Endodermal cell (in vitro differentiated cells): ENCODE data around the gene TDP2. TPM values are rescaled to one million over a fixed set of nuclear protein-coding genes. Genes with fewer than 3 reads are reported as not detected.

Experiments used
- DNase-seq: peaks from one replicate; pipeline ENCODE4 v3.0.0-alpha.2; 2017
- H3K27ac ChIP-seq: 2 replicates; pipeline ENCODE4 v1.5.1; 2013; ENCODE audit warnings: mild to moderate bottlenecking, low read depth, low read length, moderate library complexity
- H3K27me3 ChIP-seq: 2 replicates; pipeline ENCODE4 v1.6.1; 2013; ENCODE audit warnings: mild to moderate bottlenecking, low read length, moderate library complexity; ENCODE audit not compliant: insufficient read depth, control insufficient read depth, poor library complexity, severe bottlenecking
- H3K36me3 ChIP-seq: 2 replicates; pipeline ENCODE4 v1.7.0; 2013; ENCODE audit warnings: mild to moderate bottlenecking, low read length, moderate library complexity; ENCODE audit not compliant: control insufficient read depth, insufficient read depth
- H3K4me1 ChIP-seq: one replicate; pipeline ENCODE4 v1.7.0; 2013; ENCODE audit warnings: low read length; ENCODE audit not compliant: control insufficient read depth, insufficient read depth
- H3K4me3 ChIP-seq: 2 replicates; pipeline ENCODE4 v1.5.1; 2013; ENCODE audit warnings: mild to moderate bottlenecking, low read length, moderate library complexity
- H3K9ac ChIP-seq: 2 replicates; pipeline ENCODE4 v1.6.1; 2013; ENCODE audit warnings: mild to moderate bottlenecking, low read length, moderate library complexity; ENCODE audit not compliant: poor library complexity, severe bottlenecking; ENCODE audit errors: extremely low read depth
- H3K9me3 ChIP-seq: 2 replicates; pipeline ENCODE4 v1.6.1; 2013; ENCODE audit warnings: mild to moderate bottlenecking, low read length, moderate library complexity; ENCODE audit not compliant: control insufficient read depth
- H3K27ac Mint-ChIP-seq: 2 replicates; pipeline ENCODE4 v1.8.0; 2020; ENCODE audit warnings: mixed read lengths
- H3K27me3 Mint-ChIP-seq: 2 replicates; pipeline ENCODE4 v1.8.0; 2021; ENCODE audit warnings: mild to moderate bottlenecking, mixed read lengths; ENCODE audit not compliant: insufficient read depth
- H3K36me3 Mint-ChIP-seq: 2 replicates; pipeline ENCODE4 v1.8.0; 2020; ENCODE audit warnings: low read depth, mixed read lengths
- H3K4me1 Mint-ChIP-seq: 2 replicates; pipeline ENCODE4 v1.8.0; 2020; ENCODE audit warnings: mixed read lengths
- H3K4me3 Mint-ChIP-seq: 2 replicates; pipeline ENCODE4 v1.8.0; 2020; ENCODE audit warnings: mild to moderate bottlenecking, moderate library complexity, mixed read lengths
- H3K9me3 Mint-ChIP-seq: 2 replicates; pipeline ENCODE4 v1.8.0; 2020; ENCODE audit warnings: mild to moderate bottlenecking, mixed read lengths
- CTCF ChIP-seq: fragments of 200-600 bp; sonication (generic); conservative IDR thresholded peaks from 2 replicates; pipeline ENCODE4 v1.5.0; 2021; ENCODE audit warnings: antibody characterized with exemption, mild to moderate bottlenecking
- WGBS, 2 experiments: methylation state at CpG; one replicate each; pipeline versions ENCODE4 v1.1.5 to v1.1.7; 2013; ENCODE audit warnings: missing lambda C conversion rate in 2 of 2, mixed read lengths in 1 of 2; ENCODE audit not compliant: insufficient coverage in 1 of 2, insufficient read length in 1 of 2; 5-methylcytosine and 5-hydroxymethylcytosine counted together
- total RNA-seq, 2 donors: library from RNA; stranded (reverse); fragmentation: NEBNext Ultra II Directional in 1 of 2; extraction: Animal tissue kit (Norgen Biotek cat#: 25700) in 1 of 2; gene quantifications; 2 replicates in 1 of 2; 3 replicates in 1 of 2; pipeline ENCODE4 v1.2.1, GENCODE V29; 2021

TDP2 gene
- total RNA-seq, 2 donors from 2014 or later, result 53.0 to 54.2 TPM

- 89 to 100% methylated on average over 1 of the region's 1 CpG for WGBS, 2 experiments
- no peaks in the 10 kb centered on the region for H3K27me3 ChIP-seq
- peaks cover 3% of the 10 kb centered on the region for H3K4me1 ChIP-seq
- no peak for TF ChIP-seq CTCF
- H3K27me3 Mint-ChIP-seq, result no peaks in the 10 kb centered on the region
- H3K36me3 ChIP-seq, result no peaks in the 10 kb centered on the region
- H3K36me3 Mint-ChIP-seq, result peaks cover 19% of the 10 kb centered on the region
- DNase-seq, result no peak
- H3K9ac ChIP-seq, result no peak overlapping the region
- H3K9me3 ChIP-seq, result no peaks in the 10 kb centered on the region
- no peaks in the 10 kb centered on the region for H3K9me3 Mint-ChIP-seq
- peaks cover 30% of the 10 kb centered on the region for H3K4me1 Mint-ChIP-seq
- H3K27ac ChIP-seq, result no peak overlapping the region
- H3K27ac Mint-ChIP-seq, result no peak overlapping the region
- no peak overlapping the region for H3K4me3 ChIP-seq
- no peak overlapping the region for H3K4me3 Mint-ChIP-seq
Observed at GRCh38 chr6:24690593-24690992, 23.9 kb upstream of the TDP2 start.

- H3K9me3 Mint-ChIP-seq, result no peaks in the 10 kb centered on the region
- no peak overlapping the region for H3K4me3 Mint-ChIP-seq
- no peak for DNase-seq
- no peak for TF ChIP-seq CTCF
- peaks cover 28% of the 10 kb centered on the region for H3K4me1 Mint-ChIP-seq
- Histone ChIP-seq H3K4me1 (peaks cover 3% of the 10 kb centered on the region), H3K9me3 (no peaks in the 10 kb centered on the region), H3K4me3 (no peak overlapping the region), H3K9ac (no peak overlapping the region), H3K36me3 (no peaks in the 10 kb centered on the region), H3K27ac (no peak overlapping the region), H3K27me3 (no peaks in the 10 kb centered on the region)
- WGBS, 2 experiments, result 86 to 92% methylated on average over 2 of the region's 2 CpGs
- peaks cover 19% of the 10 kb centered on the region for H3K36me3 Mint-ChIP-seq
- H3K27me3 Mint-ChIP-seq, result no peaks in the 10 kb centered on the region
- peak overlapping the region; percentile 2 for H3K27ac Mint-ChIP-seq
Observed at GRCh38 chr6:24689964-24690363, 23.3 kb upstream of the TDP2 start.

DNA sequence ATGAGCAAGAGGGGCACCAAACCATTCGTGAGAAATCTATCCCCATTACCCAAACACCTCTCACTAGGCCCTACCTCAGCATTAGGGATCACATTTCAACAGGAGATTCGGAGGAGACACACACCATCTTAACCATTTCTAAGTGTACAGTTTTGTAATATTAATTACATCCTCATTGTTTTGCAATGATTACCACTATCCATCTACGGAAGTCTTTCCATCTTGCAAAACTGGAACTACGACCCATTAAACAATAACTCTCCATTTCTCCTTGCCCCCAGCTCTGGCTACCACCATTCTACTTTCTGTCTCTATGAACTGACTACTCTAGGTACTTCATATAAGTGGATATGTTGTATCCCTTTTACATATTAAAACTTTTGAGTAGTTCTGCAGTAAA, 20.2 kb upstream of the TDP2 start:
- Histone ChIP-seq H3K27ac (no peak overlapping the region), H3K36me3 (no peaks in the 10 kb centered on the region), H3K4me1 (peaks cover 8% of the 10 kb centered on the region), H3K4me3 (no peak overlapping the region), H3K9ac (no peak overlapping the region), H3K9me3 (peaks cover 5% of the 10 kb centered on the region), H3K27me3 (no peaks in the 10 kb centered on the region)
- Mint-ChIP-seq H3K27me3 (peaks cover 3% of the 10 kb centered on the region), H3K9me3 (peaks cover 10% of the 10 kb centered on the region), H3K36me3 (peaks cover 25% of the 10 kb centered on the region), H3K27ac (no peak overlapping the region), H3K4me1 (peaks cover 31% of the 10 kb centered on the region), H3K4me3 (no peak overlapping the region)
- no peak for DNase-seq
- WGBS, 2 experiments, result 86% methylated on average over 4 of the region's 4 CpGs; no CpG with 5 or more reads in 1 of the 2 experiments
- no peak for TF ChIP-seq CTCF
